GM13977 (cell line): ENCODE results near the gene IQCK.

Experiments used
- DNase-seq: peaks from one replicate; pipeline ENCODE4 v3.0.0; 2012; ENCODE audit warnings: low spot score
- CTCF ChIP-seq: IDR thresholded peaks from 2 replicates; pipeline ENCODE4 v1.5.1; 2012; ENCODE audit warnings: mild to moderate bottlenecking, control low read depth; ENCODE audit not compliant: insufficient read depth; ENCODE audit errors: extremely low read depth, missing control alignments
- in situ Hi-C: fragments of 300-500 bp; cut with MboI; formaldehyde crosslinking; loops from one replicate; pipeline ENCODE4 v1.12.0; 2022; ENCODE audit warnings: low sequenced_read_pairs, low pct_unique_long_range_greater_than_20kb, mixed read lengths, inconsistent platforms; ENCODE audit not compliant: unreplicated experiment

IQCK gene

GRCh38 chr16:19705146-19705501 is 12.9 kb upstream of the IQCK start:
- DNase-seq = no peak
- in situ Hi-C loops = no loop called here
- TF ChIP-seq CTCF = no peak

- TF ChIP-seq CTCF = no peak
- no peak for DNase-seq
- in situ Hi-C loops = no loop called here
Measured at GRCh38 chr16:19705843-19706242, 12.2 kb upstream of the IQCK start.

GRCh38 chr16:19706846-19707245 is 11.2 kb upstream of the IQCK start:
- no peak for TF ChIP-seq CTCF
- DNase-seq = no peak
- in situ Hi-C loops = no loop called here

- DNase-seq = no peak
- in situ Hi-C loops = no loop called here
- TF ChIP-seq CTCF = no peak
Measured at GRCh38 chr16:19707569-19708295, 10.3 kb upstream of the IQCK start.

GRCh38 chr16:19708296-19709205 is 9.5 kb upstream of the IQCK start:
- no peak for TF ChIP-seq CTCF
- in situ Hi-C loops = no loop called here
- DNase-seq = no peak

- TF ChIP-seq CTCF = no peak
- in situ Hi-C loops = no loop called here
- DNase-seq = no peak
Measured at GRCh38 chr16:19709381-19710136, 8.5 kb upstream of the IQCK start.
